ENCODE results near the gene PPM1K. TPM values are rescaled to one million over a fixed set of nuclear protein-coding genes. Genes with fewer than 3 reads are reported as not detected.

The PPM1K gene
- total and polyA plus RNA-seq, 4 donors, result 5.2 to 45.9 (median 12.5) TPM

GRCh38 chr4:88244816-88245579, 39.4 kb downstream of the PPM1K start:
- 71 to 74% methylated on average over 17 of the region's 17 CpGs for WGBS, 2 donors
- no peaks in the 10 kb centered on the region for H3K36me3 ChIP-seq (ENCODE audit: control insufficient read depth in 4 of 4, insufficient read depth in 4 of 4, low read length in 4 of 4)
- ATAC-seq (ENCODE audit: insufficient read depth, low FRiP score) (no peak), DNase-seq (no peak)
- H3K9me3 ChIP-seq (ENCODE audit: control insufficient read depth in 4 of 4, insufficient read depth in 3 of 4, low read length in 3 of 4), result no peaks in the 10 kb centered on the region
- H3K4me1 ChIP-seq (ENCODE audit: control insufficient read depth in 5 of 5, insufficient read depth in 5 of 5, low read length in 5 of 5), result peaks cover 0 to 3% (median 0%) of the 10 kb centered on the region in 5 donors
- no peak for TF ChIP-seq CTCF (IDR thresholded peaks at IDR 0.05; ENCODE audit: control extremely low read depth, extremely low read depth)
- H3K9ac ChIP-seq (ENCODE audit: insufficient read depth in 1 of 2, low read length in 2 of 2), result no peak overlapping the region
- no peak overlapping the region for H3K27ac ChIP-seq (ENCODE audit: low read depth in 1 of 2, low read length in 1 of 2)
- H3K27me3 ChIP-seq (ENCODE audit: control insufficient read depth in 3 of 3, insufficient read depth in 3 of 3, low read length in 2 of 3), result no peaks in the 10 kb centered on the region
- H3K4me3 ChIP-seq, result no peak overlapping the region

DNA sequence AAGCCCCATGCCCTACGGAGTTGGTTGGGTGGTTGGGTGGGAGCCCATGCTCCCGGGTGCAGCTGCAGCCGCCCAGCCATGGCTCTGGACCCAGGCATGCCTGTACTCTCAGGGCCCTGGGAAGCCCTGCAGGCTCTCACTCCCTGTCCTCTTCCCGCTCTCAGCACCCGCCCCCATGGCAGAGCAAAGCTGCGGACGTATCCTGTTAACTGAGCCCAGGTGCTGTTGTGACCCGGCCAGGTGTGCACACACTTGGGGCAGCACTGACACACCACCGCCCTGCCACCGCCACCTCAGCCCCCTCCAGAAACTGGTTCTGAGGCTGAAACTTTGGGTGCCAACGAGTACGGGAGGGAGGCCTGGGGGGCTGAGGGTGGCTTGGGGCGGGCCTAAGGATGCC, 40.3 kb downstream of the PPM1K start:
- H3K4me3 ChIP-seq, result no peak overlapping the region
- H3K9me3 ChIP-seq (ENCODE audit: control insufficient read depth in 4 of 4, insufficient read depth in 3 of 4, low read length in 3 of 4), result no peaks in the 10 kb centered on the region
- H3K4me1 ChIP-seq (ENCODE audit: control insufficient read depth in 5 of 5, insufficient read depth in 5 of 5, low read length in 5 of 5), result peaks cover 0 to 3% (median 0%) of the 10 kb centered on the region in 5 donors
- WGBS, 2 donors, result 90 to 91% methylated on average over 11 to 13 of the region's 13 CpGs
- ATAC-seq (ENCODE audit: insufficient read depth, low FRiP score) (no peak), DNase-seq (no peak)
- TF ChIP-seq CTCF (IDR thresholded peaks at IDR 0.05; ENCODE audit: control extremely low read depth, extremely low read depth), result no peak
- no peaks in the 10 kb centered on the region for H3K27me3 ChIP-seq (ENCODE audit: control insufficient read depth in 3 of 3, insufficient read depth in 3 of 3, low read length in 2 of 3)
- no peak overlapping the region for H3K9ac ChIP-seq (ENCODE audit: insufficient read depth in 1 of 2, low read length in 2 of 2)
- H3K36me3 ChIP-seq (ENCODE audit: control insufficient read depth in 4 of 4, insufficient read depth in 4 of 4, low read length in 4 of 4), result no peaks in the 10 kb centered on the region
- no peak overlapping the region for H3K27ac ChIP-seq (ENCODE audit: low read depth in 1 of 2, low read length in 1 of 2)

DNA sequence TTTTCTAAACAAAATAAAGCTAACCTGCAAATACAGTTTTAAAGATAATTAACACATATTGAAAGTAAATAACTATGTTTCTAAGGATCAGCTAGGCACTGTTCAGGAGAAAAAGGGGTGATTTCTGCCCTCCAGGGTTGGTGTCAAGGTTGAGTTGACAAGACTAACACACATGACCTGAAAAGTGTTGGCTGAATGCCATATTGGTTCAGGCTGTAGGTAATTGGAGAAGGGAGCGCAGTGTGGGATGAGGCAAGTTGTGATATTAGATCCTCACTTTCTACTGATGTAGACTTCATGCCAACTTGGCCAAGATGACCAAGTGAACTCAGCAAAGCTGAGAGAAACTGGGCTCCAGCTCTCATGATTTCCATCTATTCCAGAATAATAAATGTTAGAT, 42.2 kb downstream of the PPM1K start:
- ATAC-seq (ENCODE audit: insufficient read depth, low FRiP score), result no peak
- WGBS, 2 donors, result 98 to 100% methylated on average over 1 of the region's 1 CpG

More for the DNA sequence above, 42.2 kb downstream of the PPM1K start:
- H3K4me3 ChIP-seq, result no peak overlapping the region
- no peaks in the 10 kb centered on the region for H3K27me3 ChIP-seq (ENCODE audit: control insufficient read depth in 3 of 3, insufficient read depth in 3 of 3, low read length in 2 of 3)
- peaks cover 0 to 3% (median 0%) of the 10 kb centered on the region in 5 donors for H3K4me1 ChIP-seq (ENCODE audit: control insufficient read depth in 5 of 5, insufficient read depth in 5 of 5, low read length in 5 of 5)
- H3K9ac ChIP-seq (ENCODE audit: insufficient read depth in 1 of 2, low read length in 2 of 2), result no peak overlapping the region
- TF ChIP-seq CTCF (IDR thresholded peaks at IDR 0.05; ENCODE audit: control extremely low read depth, extremely low read depth), result no peak
- H3K36me3 ChIP-seq (ENCODE audit: control insufficient read depth in 4 of 4, insufficient read depth in 4 of 4, low read length in 4 of 4), result no peaks in the 10 kb centered on the region
- H3K9me3 ChIP-seq (ENCODE audit: control insufficient read depth in 4 of 4, insufficient read depth in 3 of 4, low read length in 3 of 4), result no peaks in the 10 kb centered on the region
- H3K27ac ChIP-seq (ENCODE audit: low read depth in 1 of 2, low read length in 1 of 2), result no peak overlapping the region
- no peak for DNase-seq

Measured in lung (tissue), 12 donors.